Measurements from ENCODE around the gene GIPC2. TPM values are rescaled to one million over a fixed set of nuclear protein-coding genes. Genes with fewer than 3 reads are reported as not detected.

GIPC2 gene
- total RNA-seq, 1 donor from 2014 or later: 1.5 TPM

DNA sequence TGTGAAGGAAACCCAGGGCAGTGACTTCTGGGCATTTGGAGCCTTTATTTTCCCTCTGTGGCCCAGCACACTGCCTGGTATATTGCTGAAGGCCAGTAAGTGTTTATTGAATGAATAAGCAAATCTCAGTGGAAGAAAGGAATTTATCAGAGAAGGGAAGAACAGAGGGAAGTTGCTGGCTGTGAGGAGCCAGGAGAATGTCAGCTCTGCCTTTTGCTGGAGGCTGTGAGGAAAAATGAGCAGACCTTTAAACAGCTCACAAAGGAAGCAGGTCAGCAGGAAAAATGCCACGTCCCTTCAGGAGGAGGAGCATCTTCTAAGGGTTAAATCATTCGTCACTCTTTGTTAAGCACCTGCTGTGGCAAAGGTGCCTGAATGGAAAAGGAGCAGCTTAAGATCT is 75.9 kb downstream of the GIPC2 start:
- TF ChIP-seq, protein P1, sequence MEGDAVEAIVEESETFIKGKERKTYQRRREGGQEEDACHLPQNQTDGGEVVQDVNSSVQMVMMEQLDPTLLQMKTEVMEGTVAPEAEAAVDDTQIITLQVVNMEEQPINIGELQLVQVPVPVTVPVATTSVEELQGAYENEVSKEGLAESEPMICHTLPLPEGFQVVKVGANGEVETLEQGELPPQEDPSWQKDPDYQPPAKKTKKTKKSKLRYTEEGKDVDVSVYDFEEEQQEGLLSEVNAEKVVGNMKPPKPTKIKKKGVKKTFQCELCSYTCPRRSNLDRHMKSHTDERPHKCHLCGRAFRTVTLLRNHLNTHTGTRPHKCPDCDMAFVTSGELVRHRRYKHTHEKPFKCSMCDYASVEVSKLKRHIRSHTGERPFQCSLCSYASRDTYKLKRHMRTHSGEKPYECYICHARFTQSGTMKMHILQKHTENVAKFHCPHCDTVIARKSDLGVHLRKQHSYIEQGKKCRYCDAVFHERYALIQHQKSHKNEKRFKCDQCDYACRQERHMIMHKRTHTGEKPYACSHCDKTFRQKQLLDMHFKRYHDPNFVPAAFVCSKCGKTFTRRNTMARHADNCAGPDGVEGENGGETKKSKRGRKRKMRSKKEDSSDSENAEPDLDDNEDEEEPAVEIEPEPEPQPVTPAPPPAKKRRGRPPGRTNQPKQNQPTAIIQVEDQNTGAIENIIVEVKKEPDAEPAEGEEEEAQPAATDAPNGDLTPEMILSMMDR (conservative IDR thresholded peaks at IDR 0.05; ENCODE audit: low read depth, low read length): no peak
- H3K4me3 ChIP-seq (ENCODE audit: low read depth, low read length): no peak overlapping the region
- DNase-seq (ENCODE audit: low read depth): no peak

DNA sequence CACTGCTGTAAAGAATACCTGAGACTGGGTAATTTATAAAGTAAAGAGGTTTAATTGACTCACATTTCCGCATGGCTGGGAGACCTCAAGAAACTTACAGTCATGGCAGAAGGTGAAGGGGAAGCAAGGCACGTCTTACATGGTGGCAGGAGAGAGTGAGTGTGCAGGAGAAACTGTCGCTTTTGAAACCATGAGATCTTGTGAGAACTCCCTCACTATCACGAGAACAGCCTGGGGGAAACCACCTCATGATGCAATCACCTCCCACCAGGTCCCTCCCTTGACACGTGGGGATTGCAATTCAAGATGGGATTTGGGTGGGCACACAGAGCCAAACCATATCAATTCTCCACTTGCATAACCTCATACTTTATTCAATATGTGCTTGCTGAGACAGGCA is 76.6 kb downstream of the GIPC2 start:
- TF ChIP-seq, protein P1 (conservative IDR thresholded peaks at IDR 0.05; ENCODE audit: low read depth, low read length): no peak
- H3K4me3 ChIP-seq (ENCODE audit: low read depth, low read length): no peak overlapping the region
- DNase-seq (ENCODE audit: low read depth): no peak

DNA sequence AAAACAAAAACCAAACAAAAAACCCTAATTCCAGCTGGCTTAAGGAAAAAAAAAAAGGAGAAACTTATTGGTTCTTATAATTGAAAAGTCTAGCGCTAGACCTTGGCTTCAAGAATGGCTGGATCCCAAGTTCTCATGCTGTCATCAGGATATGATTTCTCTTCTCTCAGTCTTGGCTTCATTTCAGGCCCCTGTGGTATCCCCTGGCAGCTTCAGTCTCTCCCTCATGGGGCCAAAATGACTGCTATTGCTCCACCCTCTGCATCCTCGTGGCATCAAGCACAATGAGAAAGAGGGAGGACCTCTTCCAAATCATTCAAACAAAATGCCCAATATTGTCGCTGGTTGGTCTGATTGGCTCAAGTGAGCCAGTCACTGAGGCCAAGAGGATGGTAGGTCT is 80.7 kb downstream of the GIPC2 start:
- no peak overlapping the region for H3K4me3 ChIP-seq (ENCODE audit: low read depth, low read length)
- no peak for DNase-seq (ENCODE audit: low read depth)
- TF ChIP-seq, protein P1 (conservative IDR thresholded peaks at IDR 0.05; ENCODE audit: low read depth, low read length): no peak

DNA sequence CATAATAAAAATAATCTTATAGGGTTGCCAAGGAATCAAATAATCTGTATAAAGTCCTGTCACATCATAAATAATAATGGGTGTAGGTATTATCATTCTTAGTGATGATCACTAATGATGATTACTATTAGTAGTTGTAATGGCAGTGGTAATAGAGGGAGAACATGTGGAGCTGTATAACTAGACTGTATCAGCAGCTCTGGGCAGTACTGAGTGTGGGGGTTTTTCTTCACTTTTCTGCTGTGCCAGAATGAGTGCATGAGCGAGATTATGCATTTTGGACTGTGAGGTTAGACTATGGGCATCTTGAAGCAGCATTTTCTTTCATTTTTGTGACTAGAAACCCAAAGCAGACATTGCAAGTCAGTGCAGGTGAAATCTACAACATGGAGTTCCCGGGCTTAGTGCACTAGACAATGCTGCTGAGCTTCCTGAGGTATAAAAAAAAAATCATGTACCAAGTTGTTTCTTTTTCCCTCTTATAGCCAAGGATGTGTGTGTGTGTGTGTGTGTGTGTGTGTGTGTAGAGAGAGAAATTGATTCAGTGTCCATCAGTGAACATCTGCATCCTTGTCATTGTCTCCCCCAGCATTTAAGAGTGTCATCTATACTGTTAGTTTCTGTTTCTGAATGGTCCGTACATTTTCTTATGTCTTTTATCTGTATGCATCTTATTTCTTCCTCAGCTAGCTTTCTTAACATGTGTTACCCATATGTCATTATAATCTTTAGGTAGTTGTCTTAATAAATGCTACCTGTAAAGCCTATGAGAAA is 86.6 kb downstream of the GIPC2 start:
- H3K4me3 ChIP-seq (ENCODE audit: low read depth, low read length): no peak overlapping the region
- TF ChIP-seq, protein P1 (conservative IDR thresholded peaks at IDR 0.05; ENCODE audit: low read depth, low read length): no peak
- DNase-seq (ENCODE audit: low read depth): no peak

DNA sequence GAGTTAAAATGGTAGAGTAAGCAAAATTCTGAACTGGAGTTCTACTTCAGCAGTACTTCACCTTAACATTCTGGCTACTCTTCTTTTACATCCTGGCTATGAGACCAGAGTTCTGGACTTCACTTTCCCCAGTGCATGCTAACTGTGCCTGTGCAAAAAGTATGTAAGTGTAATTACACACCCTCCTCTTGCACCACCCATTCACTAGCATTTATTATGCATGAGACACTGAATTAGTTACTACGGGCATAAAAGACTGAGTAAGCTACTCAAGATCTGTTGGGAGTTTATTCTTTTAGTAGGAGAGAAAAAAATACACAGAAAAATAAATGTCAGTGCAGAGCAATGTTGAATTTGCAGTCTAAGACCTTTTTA is 87.2 kb downstream of the GIPC2 start:
- TF ChIP-seq, protein P1 (conservative IDR thresholded peaks at IDR 0.05; ENCODE audit: low read depth, low read length): no peak
- no peak overlapping the region for H3K4me3 ChIP-seq (ENCODE audit: low read depth, low read length)
- DNase-seq (ENCODE audit: low read depth): no peak

DNA sequence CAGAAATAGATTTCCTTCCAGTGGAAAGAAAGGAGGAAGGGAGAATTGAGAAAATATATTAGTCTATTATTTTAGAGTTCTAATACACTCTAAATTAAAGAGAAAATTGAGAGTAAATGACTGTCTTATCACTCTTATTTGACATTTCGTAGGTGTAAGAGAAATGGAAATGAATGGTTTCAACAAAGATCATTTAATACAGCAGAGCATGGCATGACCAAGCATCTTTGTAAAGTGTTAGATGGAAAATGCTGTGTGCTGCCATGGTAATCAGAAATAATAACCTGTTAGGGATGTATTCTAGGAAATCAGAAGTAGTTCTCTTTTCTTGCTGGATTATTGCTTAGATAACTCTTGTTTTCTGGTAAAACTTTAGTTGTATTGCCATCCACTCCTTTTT is 90.9 kb downstream of the GIPC2 start:
- H3K4me3 ChIP-seq (ENCODE audit: low read depth, low read length): no peak overlapping the region
- DNase-seq (ENCODE audit: low read depth): no peak
- TF ChIP-seq, protein P1 (conservative IDR thresholded peaks at IDR 0.05; ENCODE audit: low read depth, low read length): no peak

Data from epithelial cell of proximal tubule (primary cell).